Measurements from ENCODE around the gene FASTKD3. TPM values are rescaled to one million over a fixed set of nuclear protein-coding genes. Genes with fewer than 3 reads are reported as not detected.

Gene FASTKD3
- polyA plus RNA-seq, 1 donor from 2014 or later, result 27.8 TPM

DNA sequence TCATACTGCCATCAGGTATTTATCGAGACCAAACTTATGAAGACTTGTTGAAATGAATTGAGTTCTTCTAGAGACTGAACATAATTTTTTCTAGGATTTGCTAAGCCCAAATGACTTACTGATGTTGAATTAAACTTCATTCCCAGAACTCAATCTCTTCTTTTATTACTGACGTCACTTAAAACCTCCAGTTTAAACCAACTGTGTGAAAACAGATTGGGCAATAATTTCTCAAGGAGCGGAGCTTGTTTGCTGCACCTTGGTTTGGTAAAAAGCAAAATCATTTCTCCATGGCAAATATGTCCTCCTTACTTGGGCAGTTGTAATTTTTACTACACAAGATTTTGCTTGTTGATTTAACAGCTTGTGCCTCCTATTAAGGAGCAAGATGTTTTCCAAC lies 55.3 kb downstream of the FASTKD3 start:
- TF ChIP-seq MXI1 (conservative IDR thresholded peaks at IDR 0.05; ENCODE audit: poor library complexity, severe bottlenecking), result no peak
- TF ChIP-seq EZH2 (IDR thresholded peaks at IDR 0.05; ENCODE audit: borderline replicate concordance, insufficient read depth, low read length, poor library complexity, severe bottlenecking), result no peak
- TF ChIP-seq, protein P1, sequence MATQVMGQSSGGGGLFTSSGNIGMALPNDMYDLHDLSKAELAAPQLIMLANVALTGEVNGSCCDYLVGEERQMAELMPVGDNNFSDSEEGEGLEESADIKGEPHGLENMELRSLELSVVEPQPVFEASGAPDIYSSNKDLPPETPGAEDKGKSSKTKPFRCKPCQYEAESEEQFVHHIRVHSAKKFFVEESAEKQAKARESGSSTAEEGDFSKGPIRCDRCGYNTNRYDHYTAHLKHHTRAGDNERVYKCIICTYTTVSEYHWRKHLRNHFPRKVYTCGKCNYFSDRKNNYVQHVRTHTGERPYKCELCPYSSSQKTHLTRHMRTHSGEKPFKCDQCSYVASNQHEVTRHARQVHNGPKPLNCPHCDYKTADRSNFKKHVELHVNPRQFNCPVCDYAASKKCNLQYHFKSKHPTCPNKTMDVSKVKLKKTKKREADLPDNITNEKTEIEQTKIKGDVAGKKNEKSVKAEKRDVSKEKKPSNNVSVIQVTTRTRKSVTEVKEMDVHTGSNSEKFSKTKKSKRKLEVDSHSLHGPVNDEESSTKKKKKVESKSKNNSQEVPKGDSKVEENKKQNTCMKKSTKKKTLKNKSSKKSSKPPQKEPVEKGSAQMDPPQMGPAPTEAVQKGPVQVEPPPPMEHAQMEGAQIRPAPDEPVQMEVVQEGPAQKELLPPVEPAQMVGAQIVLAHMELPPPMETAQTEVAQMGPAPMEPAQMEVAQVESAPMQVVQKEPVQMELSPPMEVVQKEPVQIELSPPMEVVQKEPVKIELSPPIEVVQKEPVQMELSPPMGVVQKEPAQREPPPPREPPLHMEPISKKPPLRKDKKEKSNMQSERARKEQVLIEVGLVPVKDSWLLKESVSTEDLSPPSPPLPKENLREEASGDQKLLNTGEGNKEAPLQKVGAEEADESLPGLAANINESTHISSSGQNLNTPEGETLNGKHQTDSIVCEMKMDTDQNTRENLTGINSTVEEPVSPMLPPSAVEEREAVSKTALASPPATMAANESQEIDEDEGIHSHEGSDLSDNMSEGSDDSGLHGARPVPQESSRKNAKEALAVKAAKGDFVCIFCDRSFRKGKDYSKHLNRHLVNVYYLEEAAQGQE (IDR thresholded peaks at IDR 0.05; ENCODE audit: borderline replicate concordance), result no peak
- TF ChIP-seq EP300 (conservative IDR thresholded peaks at IDR 0.05; ENCODE audit: poor library complexity, severe bottlenecking), result no peak
- Histone ChIP-seq H3K4me2 (ENCODE audit: low read length) (no peak overlapping the region), H3K27me3 (ENCODE audit: insufficient read depth, low read depth, low read length) (no peaks in the 10 kb centered on the region), H4K20me1 (ENCODE audit: insufficient read depth) (no peaks in the 10 kb centered on the region), H3K9ac (ENCODE audit: low read length) (no peak overlapping the region), H3F3A (ENCODE audit: insufficient read depth, low read length, poor library complexity, severe bottlenecking) (no peaks in the 10 kb centered on the region), H3K79me2 (replicated peaks; ENCODE audit: insufficient read depth, low read length) (no peaks in the 10 kb centered on the region), H3K9me2 (ENCODE audit: insufficient read depth, low read length) (no peaks in the 10 kb centered on the region), H3K4me3 (ENCODE audit: low read length) (no peak overlapping the region), H3K27ac (ENCODE audit: low read length) (no peak overlapping the region), H2AFZ (ENCODE audit: low read depth, low read length) (no peak overlapping the region), H3K36me3 (ENCODE audit: insufficient read depth, low read length) (no peaks in the 10 kb centered on the region), H3K9me3 (ENCODE audit: low read length) (no peaks in the 10 kb centered on the region)

DNA sequence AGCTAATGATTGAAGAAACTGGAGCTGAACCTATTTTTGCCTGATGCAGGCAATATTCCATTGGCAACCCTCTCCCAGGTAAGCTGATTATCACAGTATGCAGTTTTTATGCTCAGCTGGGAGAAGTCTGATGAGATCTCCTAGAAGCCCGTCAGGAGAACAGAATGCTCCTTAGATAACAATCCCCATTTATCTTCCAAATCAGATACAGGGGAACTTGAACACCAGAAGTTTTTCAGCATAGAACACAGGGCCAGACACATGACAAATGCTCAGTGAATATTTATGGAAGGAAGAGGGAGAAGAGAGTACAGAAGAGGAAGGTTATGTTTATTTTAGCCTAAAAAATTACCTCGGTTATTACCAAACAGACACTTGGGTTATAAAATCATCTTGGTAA lies 55.8 kb downstream of the FASTKD3 start:
- Histone ChIP-seq H3K9ac (ENCODE audit: low read length) (no peak overlapping the region), H3K79me2 (replicated peaks; ENCODE audit: insufficient read depth, low read length) (no peaks in the 10 kb centered on the region), H3F3A (ENCODE audit: insufficient read depth, low read length, poor library complexity, severe bottlenecking) (no peaks in the 10 kb centered on the region), H2AFZ (ENCODE audit: low read depth, low read length) (no peak overlapping the region), H3K27ac (ENCODE audit: low read length) (no peak overlapping the region), H4K20me1 (ENCODE audit: insufficient read depth) (no peaks in the 10 kb centered on the region), H3K4me3 (ENCODE audit: low read length) (no peak overlapping the region), H3K27me3 (ENCODE audit: insufficient read depth, low read depth, low read length) (no peaks in the 10 kb centered on the region), H3K36me3 (ENCODE audit: insufficient read depth, low read length) (no peaks in the 10 kb centered on the region), H3K9me2 (ENCODE audit: insufficient read depth, low read length) (no peaks in the 10 kb centered on the region), H3K4me2 (ENCODE audit: low read length) (no peak overlapping the region), H3K9me3 (ENCODE audit: low read length) (no peaks in the 10 kb centered on the region)
- TF ChIP-seq RAD21 (conservative IDR thresholded peaks at IDR 0.05) (no peak), EZH2 (IDR thresholded peaks at IDR 0.05; ENCODE audit: borderline replicate concordance, insufficient read depth, low read length, poor library complexity, severe bottlenecking) (no peak), POLR2AphosphoS5 (IDR thresholded peaks at IDR 0.05) (no peak), SMC3 (conservative IDR thresholded peaks at IDR 0.05; ENCODE audit: poor library complexity) (no peak), MXI1 (conservative IDR thresholded peaks at IDR 0.05; ENCODE audit: poor library complexity, severe bottlenecking) (no peak), TAF1 (IDR thresholded peaks at IDR 0.05; ENCODE audit: low read depth) (no peak)
- TF ChIP-seq, protein P1 (IDR thresholded peaks at IDR 0.05; ENCODE audit: borderline replicate concordance), result no peak
- TF ChIP-seq, protein P2, sequence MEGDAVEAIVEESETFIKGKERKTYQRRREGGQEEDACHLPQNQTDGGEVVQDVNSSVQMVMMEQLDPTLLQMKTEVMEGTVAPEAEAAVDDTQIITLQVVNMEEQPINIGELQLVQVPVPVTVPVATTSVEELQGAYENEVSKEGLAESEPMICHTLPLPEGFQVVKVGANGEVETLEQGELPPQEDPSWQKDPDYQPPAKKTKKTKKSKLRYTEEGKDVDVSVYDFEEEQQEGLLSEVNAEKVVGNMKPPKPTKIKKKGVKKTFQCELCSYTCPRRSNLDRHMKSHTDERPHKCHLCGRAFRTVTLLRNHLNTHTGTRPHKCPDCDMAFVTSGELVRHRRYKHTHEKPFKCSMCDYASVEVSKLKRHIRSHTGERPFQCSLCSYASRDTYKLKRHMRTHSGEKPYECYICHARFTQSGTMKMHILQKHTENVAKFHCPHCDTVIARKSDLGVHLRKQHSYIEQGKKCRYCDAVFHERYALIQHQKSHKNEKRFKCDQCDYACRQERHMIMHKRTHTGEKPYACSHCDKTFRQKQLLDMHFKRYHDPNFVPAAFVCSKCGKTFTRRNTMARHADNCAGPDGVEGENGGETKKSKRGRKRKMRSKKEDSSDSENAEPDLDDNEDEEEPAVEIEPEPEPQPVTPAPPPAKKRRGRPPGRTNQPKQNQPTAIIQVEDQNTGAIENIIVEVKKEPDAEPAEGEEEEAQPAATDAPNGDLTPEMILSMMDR (IDR thresholded peaks at IDR 0.05; ENCODE audit: poor library complexity, severe bottlenecking), result no peak
